Activated CD4-positive, alpha-beta T cell treated with anti-CD3 and anti-CD28 coated beads, Interleukin-2, amount 10 ng/mL, durations not matched to agents 24 days and 14 days (primary cell): ENCODE data around the gene JAKMIP1. TPM values are rescaled to one million over a fixed set of nuclear protein-coding genes. Genes with fewer than 3 reads are reported as not detected.

Experiments
- DNase-seq: peaks from one replicate; pipeline ENCODE4 v3.0.0; 2022
- H3K27ac Mint-ChIP-seq: one replicate; pipeline ENCODE4 v1.8.0; 2022; ENCODE audit warnings: mild to moderate bottlenecking, mixed read lengths
- H3K27me3 Mint-ChIP-seq: one replicate; pipeline ENCODE4 v1.8.0; 2022; ENCODE audit warnings: mixed read lengths
- H3K36me3 Mint-ChIP-seq: one replicate; pipeline ENCODE4 v1.8.0; 2022; ENCODE audit warnings: low read depth, mild to moderate bottlenecking, mixed read lengths
- H3K4me1 Mint-ChIP-seq: one replicate; pipeline ENCODE4 v1.8.0; 2021; ENCODE audit warnings: mixed read lengths
- H3K4me3 Mint-ChIP-seq: one replicate; pipeline ENCODE4 v1.8.0; 2022; ENCODE audit warnings: mild to moderate bottlenecking, moderate library complexity, mixed read lengths
- H3K9me3 Mint-ChIP-seq: one replicate; pipeline ENCODE4 v1.8.0; 2021; ENCODE audit warnings: mixed read lengths
- intact Hi-C: fragments of 100-400 bp; cut with micrococcal nuclease; formaldehyde crosslinking; loops from one replicate; pipeline ENCODE4 v1.15.1; 2023
- total RNA-seq: library from RNA; stranded (reverse); gene quantifications from 2 replicates; pipeline ENCODE4 v1.2.3, GENCODE V29; 2022

Gene JAKMIP1
- total RNA-seq, 1 donor from 2014 or later: 10.3 TPM

DNA sequence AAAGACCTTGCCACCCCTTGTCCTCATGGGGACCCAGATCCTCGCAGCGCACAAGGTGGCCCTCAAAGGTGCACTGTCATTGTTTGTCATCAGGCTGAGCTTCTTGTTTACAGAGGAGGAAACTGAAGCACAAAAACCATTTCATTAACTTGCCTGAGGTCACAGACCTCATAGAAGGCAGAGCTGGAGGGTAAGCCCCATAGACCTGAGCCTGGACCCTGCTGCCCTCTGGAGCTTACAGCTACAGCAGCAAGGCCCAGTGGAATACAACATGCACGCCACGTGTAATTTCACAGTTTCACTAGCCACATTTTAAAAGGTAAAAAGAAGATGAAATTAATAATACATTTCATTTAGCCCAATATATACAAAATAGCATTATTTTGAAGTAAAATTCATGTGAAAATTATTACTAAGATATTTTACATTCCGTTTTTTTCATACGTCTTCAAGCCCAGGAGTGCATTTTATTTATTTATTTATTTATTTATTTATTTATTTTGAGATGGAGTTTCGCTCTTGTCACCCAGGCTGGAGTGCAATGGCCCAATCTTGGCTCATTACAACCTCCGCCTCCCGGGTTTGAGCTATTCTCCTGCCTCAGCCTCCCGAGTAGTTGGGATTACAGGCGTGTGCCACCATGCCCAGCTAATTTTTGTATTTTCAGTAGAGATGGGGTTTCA lies 8.8 kb downstream of the JAKMIP1 start:
- Mint-ChIP-seq H3K9me3 (no peaks in the 10 kb centered on the region), H3K36me3 (peaks cover 24% of the 10 kb centered on the region), H3K27me3 (peaks cover 2% of the 10 kb centered on the region), H3K27ac (no peak overlapping the region), H3K4me3 (no peak overlapping the region), H3K4me1 (peaks cover 26% of the 10 kb centered on the region)
- no peak for DNase-seq
- intact Hi-C loops: no loop called here

DNA sequence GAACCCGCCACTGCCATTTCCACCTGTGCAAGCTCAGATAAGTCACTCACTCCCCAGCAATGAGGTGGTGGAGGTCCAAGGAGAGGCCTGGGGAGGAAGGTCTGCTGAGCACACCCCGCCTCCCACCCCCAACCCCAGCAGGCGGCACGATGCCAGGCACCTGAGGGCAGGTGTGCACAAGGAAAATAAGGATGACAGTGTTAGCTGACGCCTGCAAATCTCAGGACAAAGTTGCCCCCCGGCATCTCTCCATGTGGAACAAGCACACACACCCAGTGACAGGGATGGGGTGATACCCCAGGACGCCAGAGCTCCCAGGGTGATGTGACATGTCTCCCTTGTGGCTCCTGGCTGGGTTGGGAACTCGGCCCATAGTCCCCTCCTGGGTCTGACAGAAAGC lies 9.9 kb downstream of the JAKMIP1 start:
- Mint-ChIP-seq H3K4me3 (no peak overlapping the region), H3K27ac (no peak overlapping the region), H3K9me3 (peaks cover 5% of the 10 kb centered on the region), H3K27me3 (peaks cover 2% of the 10 kb centered on the region), H3K36me3 (peaks cover 31% of the 10 kb centered on the region), H3K4me1 (peaks cover 30% of the 10 kb centered on the region)
- intact Hi-C loops: no loop called here
- DNase-seq: no peak

DNA sequence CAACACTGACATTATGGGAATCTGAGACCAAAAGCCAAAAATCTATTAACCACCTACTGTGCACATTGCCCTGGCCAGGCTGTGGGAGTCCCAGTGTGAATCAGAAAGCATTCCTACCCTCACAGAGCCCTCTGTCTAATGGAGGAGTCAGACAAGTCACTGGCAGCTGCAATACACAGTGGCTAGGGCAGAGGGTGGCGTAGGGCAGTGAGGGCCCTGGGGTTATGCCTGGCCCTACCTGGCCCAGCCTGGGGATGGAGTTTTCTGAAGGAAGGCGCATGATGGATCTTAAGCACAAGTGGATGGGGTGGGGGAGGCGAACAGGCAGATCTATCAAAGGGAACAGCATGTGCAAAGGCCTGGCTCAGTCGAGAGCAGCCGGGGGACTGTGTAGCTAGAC lies 10.8 kb downstream of the JAKMIP1 start:
- H3K4me1 Mint-ChIP-seq: peaks cover 36% of the 10 kb centered on the region
- DNase-seq: no peak
- intact Hi-C loops: loop anchor here (10.0 kb wide), 1 partner anchor 325 kb away; no protein-coding TSS in a partner anchor
- no peak overlapping the region for H3K27ac Mint-ChIP-seq
- H3K36me3 Mint-ChIP-seq: peaks cover 36% of the 10 kb centered on the region
- peaks cover 2% of the 10 kb centered on the region for H3K27me3 Mint-ChIP-seq
- no peak overlapping the region for H3K4me3 Mint-ChIP-seq
- peaks cover 5% of the 10 kb centered on the region for H3K9me3 Mint-ChIP-seq

DNA sequence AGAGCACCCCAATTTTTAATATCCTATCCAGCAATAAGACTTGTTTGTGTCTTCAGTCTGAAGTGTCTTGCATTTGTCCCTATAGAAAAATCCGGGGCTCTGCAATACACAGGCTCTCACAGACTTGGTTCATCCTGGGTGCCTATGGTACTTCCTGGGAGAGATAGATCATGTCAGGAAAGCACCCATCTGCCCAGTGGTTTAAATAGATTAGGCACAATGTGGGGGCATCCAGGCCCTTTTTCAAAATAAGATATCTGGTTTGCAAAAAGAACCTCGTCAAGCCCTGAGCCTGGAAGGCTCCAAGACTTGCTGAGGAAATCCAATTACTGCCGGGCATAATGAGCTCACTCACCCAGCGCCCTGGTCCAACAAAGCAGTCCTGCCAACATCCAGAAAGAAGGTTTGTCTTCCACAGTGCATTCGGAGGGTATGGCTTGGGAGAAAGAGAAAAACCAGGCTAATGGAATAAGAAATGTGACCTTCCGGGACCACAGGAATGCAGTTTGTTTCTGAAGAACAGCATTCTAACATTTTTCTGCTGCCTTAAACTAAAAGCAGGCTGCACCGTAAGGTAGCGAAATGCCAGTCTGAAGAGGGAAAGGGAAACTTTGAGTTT lies 11.6 kb downstream of the JAKMIP1 start:
- Mint-ChIP-seq H3K27ac (no peak overlapping the region), H3K4me1 (peaks cover 41% of the 10 kb centered on the region), H3K9me3 (peaks cover 5% of the 10 kb centered on the region), H3K4me3 (no peak overlapping the region), H3K36me3 (peaks cover 33% of the 10 kb centered on the region), H3K27me3 (peaks cover under 1% of the 10 kb centered on the region)
- DNase-seq: no peak
- intact Hi-C loops: loop anchor here (10.0 kb wide), 1 partner anchor 324 kb away; no protein-coding TSS in a partner anchor

DNA sequence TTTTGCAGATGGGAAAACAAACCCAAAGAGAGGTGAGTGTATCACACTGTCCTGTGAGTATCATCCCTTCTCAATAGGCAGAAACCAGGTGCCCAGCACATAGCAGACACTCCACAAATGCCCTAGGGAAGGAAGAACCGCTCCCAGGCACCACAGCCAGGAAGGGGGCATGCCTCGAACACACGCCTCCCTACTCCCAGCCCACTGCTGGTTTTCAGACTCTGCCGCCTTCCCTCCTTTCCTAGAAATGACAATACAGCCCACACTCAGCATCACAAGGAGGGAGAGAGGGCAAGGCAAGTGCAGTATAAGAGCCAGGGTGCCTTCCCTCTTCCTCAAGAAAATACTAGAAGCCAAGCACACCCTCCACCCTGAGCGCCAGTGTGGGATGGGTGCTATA lies 16.2 kb downstream of the JAKMIP1 start:
- peak overlapping the region; percentile 78 for H3K27ac Mint-ChIP-seq
- H3K9me3 Mint-ChIP-seq: peaks cover 5% of the 10 kb centered on the region
- DNase-seq: no peak
- peaks cover 62% of the 10 kb centered on the region for H3K4me1 Mint-ChIP-seq
- peak overlapping the region; percentile 39 for H3K4me3 Mint-ChIP-seq
- no peaks in the 10 kb centered on the region for H3K27me3 Mint-ChIP-seq
- H3K36me3 Mint-ChIP-seq: peaks cover 30% of the 10 kb centered on the region
- intact Hi-C loops: loop anchor here (5.0 to 10.0 kb wide), 2 partner anchors 319 to 458 kb away; partner anchors contain the start of gene MRFAP1

DNA sequence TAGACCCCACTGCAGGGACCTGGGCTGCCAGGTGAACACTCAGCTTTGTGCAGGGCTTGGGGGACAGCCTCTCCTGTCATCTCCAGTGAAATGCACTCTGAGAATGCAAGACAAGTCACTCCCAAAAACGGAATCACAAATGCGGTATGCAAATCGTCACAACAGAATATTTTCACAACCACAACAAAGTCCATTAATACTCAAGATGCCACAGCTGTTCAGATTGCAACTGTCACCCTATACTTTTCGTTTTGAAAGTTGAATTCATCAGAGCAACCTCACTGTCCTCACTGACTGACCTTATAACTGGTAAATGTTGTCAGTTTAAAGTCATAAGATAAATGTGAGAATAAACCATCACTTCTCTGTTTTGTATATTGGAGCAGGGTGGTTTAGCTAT lies 16.6 kb downstream of the JAKMIP1 start:
- peaks cover 5% of the 10 kb centered on the region for H3K9me3 Mint-ChIP-seq
- intact Hi-C loops: loop anchor here (5.0 to 10.0 kb wide), 2 partner anchors 319 to 459 kb away; partner anchors contain the start of gene MRFAP1
- peak overlapping the region; percentile 39 for H3K4me3 Mint-ChIP-seq
- H3K27ac Mint-ChIP-seq: peak overlapping the region; percentile 78
- peaks cover 67% of the 10 kb centered on the region for H3K4me1 Mint-ChIP-seq
- DNase-seq: peak; percentile 69
- peaks cover 31% of the 10 kb centered on the region for H3K36me3 Mint-ChIP-seq
- H3K27me3 Mint-ChIP-seq: no peaks in the 10 kb centered on the region

DNA sequence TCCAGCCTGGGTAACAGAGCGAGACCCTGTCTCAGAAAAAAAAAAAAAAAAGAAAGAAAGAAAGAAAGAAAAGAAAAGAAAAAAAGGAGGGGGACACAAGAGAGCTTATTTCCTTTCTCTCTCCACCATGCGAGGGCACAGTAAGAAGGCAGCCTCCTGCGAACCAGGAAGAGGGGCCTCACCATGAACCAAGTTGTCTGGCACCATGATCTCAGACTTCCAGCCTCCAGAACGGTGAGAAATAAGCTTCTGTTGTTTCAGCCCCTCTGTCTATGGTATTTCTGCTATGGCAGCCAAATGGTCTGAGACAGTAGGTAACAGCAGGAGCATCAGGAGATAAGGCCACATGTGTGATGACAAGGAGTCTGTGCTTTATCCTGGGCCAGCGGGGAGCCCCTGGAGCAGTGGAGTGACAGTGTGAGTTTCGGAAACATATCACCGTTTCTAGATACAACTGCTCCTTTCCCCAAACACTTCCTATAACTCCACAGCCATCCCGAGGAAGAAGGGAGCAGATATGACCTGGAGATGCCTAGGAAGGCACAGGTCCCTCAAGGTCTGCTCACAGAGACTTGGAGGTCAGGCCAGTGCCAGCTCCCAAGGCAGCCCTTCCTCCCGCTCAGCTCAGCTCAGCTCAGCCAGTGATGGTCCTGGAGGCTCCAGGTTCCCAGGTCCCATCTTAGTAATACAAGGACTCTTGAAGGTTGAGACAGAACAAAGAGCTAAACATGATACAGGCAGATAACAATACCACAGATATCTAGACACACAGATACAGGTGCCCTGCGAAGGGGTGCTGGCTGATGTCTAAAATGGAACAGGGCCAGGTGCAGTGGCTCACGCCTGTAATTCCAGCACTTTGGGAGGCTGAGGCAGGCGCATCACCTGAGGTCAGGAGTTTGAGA lies 17.7 kb downstream of the JAKMIP1 start:
- Mint-ChIP-seq H3K27me3 (no peaks in the 10 kb centered on the region), H3K4me1 (peaks cover 76% of the 10 kb centered on the region), H3K27ac (peak overlapping the region; percentile 92), H3K4me3 (no peak overlapping the region), H3K9me3 (peaks cover 17% of the 10 kb centered on the region), H3K36me3 (peaks cover 35% of the 10 kb centered on the region)
- intact Hi-C loops: loop anchor here (5.0 to 10.0 kb wide), 2 partner anchors 318 to 460 kb away; partner anchors contain the start of gene MRFAP1
- no peak for DNase-seq

DNA sequence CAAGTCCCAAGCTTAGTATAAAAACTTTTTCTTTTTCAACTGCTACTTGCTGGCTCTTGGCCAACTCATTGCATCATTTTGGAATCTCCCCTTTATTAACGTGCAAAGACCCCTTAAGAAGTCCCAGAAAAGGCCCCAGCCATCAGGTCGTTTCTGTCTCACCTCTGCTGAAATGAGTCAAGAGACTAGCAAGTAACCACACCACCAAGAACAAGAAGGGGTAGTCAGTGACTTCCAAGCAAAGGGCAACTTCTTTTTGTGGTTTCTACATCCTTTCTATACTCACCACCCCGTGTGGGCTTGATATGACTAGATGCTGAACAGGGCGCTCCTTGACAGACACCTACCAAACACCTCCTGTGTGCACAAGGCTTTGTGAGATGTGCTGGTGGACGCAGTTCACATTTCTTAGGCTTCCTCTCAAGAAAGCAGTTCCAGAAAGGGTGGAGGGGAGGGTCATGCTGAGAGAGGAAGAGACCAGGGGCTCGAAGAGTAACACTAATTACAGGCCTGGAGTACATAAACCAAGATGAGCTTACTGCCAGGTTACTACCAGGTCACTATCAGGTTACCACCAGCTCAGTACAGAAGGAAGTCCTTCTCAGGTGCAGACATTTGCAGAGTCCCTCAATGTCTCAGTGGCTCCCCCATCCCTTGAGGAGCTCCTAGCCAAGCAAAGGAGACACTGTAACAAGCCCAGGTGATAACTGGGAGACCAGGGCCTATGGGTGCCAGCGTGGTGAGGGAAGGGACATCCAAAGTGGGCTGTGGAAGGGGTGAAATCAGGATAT lies 19.3 kb downstream of the JAKMIP1 start:
- Mint-ChIP-seq H3K4me3 (peak overlapping the region; percentile 69), H3K36me3 (peaks cover 38% of the 10 kb centered on the region), H3K27ac (peak overlapping the region; percentile 92), H3K9me3 (peaks cover 17% of the 10 kb centered on the region), H3K4me1 (peaks cover 73% of the 10 kb centered on the region), H3K27me3 (no peaks in the 10 kb centered on the region)
- intact Hi-C loops: loop anchor here (1.0 to 10.0 kb wide), 3 partner anchors 17 to 461 kb away; partner anchors contain the start of gene MRFAP1
- peak; percentile 90 for DNase-seq

DNA sequence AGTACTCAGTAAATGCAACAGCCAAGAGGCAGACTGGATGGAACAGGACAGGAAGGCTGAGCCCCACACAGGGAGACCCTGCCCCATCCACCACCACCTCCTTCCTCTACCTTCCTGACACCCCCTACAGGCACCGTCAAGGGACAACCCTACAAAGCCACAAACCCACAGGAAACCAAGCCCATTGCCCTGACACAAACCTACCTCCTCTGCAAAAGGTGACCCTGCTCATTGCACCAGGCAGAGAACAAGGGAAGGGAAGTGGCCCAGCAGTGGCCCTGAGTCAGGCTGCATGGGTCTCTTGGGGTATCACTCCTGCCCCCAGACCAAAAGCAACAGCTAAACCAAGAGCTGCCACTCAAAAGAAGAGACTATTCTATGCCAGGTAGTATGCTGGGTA lies 21.0 kb downstream of the JAKMIP1 start:
- H3K4me3 Mint-ChIP-seq: peak overlapping the region; percentile 69
- H3K9me3 Mint-ChIP-seq: peaks cover 14% of the 10 kb centered on the region
- H3K27ac Mint-ChIP-seq: peak overlapping the region; percentile 92
- peak; percentile 86 for DNase-seq
- peaks cover 35% of the 10 kb centered on the region for H3K36me3 Mint-ChIP-seq
- intact Hi-C loops: loop anchor here (5.0 kb wide), 1 partner anchor 47 kb away; no protein-coding TSS in a partner anchor
- peaks cover 64% of the 10 kb centered on the region for H3K4me1 Mint-ChIP-seq
- H3K27me3 Mint-ChIP-seq: no peaks in the 10 kb centered on the region

DNA sequence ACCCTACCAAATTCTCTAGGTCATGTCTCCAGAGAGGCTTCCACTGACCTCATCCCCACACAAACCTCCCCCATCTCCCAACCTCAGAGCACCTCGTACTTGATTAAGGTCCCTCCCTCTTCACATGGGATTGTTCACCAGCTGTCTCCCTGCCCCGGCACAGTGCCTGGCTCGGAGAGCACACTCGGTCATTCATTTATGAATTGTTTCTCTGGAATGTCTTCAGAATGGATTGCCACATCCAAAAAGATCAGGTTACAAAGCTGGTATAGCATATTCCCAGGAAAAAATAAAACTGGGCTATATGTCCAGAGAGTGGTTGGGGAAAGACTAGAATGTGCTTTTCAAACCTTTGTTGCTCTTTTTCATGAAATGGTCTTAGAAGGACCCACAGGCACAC lies 21.6 kb downstream of the JAKMIP1 start:
- Mint-ChIP-seq H3K27me3 (no peaks in the 10 kb centered on the region), H3K9me3 (peaks cover 14% of the 10 kb centered on the region), H3K27ac (peak overlapping the region; percentile 92), H3K4me1 (peaks cover 60% of the 10 kb centered on the region), H3K36me3 (peaks cover 39% of the 10 kb centered on the region), H3K4me3 (peak overlapping the region; percentile 69)
- intact Hi-C loops: loop anchor here (5.0 kb wide), 1 partner anchor 46 kb away; no protein-coding TSS in a partner anchor
- no peak for DNase-seq

DNA sequence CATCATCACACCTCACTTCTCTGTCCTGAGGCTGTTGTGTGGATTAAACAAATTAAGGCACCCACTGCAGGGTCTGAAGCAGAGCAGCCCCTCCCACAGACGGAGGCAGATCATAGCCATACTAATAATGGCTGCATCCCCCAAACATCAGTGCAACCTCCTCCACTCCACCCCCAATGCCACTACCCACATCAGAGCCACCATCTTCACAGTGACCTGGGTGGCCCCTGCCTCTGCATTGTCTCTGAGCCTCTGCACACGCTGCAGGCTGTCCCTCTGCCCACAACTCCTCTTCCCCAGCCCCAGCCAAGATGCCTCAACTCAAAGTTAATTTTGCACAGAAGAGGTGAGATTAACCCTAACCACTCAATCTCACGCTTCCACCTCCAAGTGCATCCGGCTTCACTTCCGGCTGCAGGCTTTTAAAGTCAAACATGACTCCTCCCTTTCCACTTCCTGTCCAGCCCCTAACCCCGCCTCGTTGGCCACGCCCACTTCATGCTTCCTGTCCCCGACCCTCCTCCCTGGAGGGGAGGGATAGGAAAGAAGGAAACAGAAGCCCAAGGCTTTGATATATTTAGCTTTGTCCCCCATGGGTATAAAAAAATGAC lies 22.7 kb downstream of the JAKMIP1 start:
- peaks cover 47% of the 10 kb centered on the region for H3K36me3 Mint-ChIP-seq
- intact Hi-C loops: loop anchor here (5.0 kb wide), 1 partner anchor 45 kb away; no protein-coding TSS in a partner anchor
- peak overlapping the region; percentile 75 for H3K27ac Mint-ChIP-seq
- H3K4me3 Mint-ChIP-seq: peak overlapping the region; percentile 53
- H3K9me3 Mint-ChIP-seq: peaks cover 14% of the 10 kb centered on the region
- H3K27me3 Mint-ChIP-seq: no peaks in the 10 kb centered on the region
- peaks cover 60% of the 10 kb centered on the region for H3K4me1 Mint-ChIP-seq
- DNase-seq: peak; percentile 89

DNA sequence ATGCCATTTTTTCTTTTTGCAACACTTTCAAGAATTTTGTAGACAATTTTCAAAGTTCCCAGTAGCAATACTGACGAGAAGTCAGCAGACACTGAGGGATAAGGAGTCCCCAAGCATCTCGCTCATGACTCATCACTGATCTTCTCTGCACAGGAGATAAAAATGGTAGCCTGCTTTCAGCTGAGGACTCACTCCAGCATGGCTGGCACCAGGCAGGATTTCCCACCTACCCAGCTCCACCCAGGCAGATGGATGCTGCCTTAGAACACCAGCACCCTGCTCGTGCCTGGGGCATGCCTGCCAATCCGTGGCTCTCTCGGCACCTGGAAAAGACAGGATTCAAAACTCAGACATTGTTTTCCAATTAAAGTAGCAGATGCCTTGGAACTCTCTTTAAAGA lies 24.9 kb downstream of the JAKMIP1 start:
- H3K27ac Mint-ChIP-seq: no peak overlapping the region
- H3K4me1 Mint-ChIP-seq: peaks cover 48% of the 10 kb centered on the region
- no peaks in the 10 kb centered on the region for H3K27me3 Mint-ChIP-seq
- peaks cover 52% of the 10 kb centered on the region for H3K36me3 Mint-ChIP-seq
- intact Hi-C loops: loop anchor here (5.0 kb wide), 1 partner anchor 43 kb away; no protein-coding TSS in a partner anchor
- no peak for DNase-seq
- no peak overlapping the region for H3K4me3 Mint-ChIP-seq
- H3K9me3 Mint-ChIP-seq: peaks cover 24% of the 10 kb centered on the region
